Fibroblast of lung (primary cell): Measurements from ENCODE around the gene SENP1. TPM values are rescaled to one million over a fixed set of nuclear protein-coding genes. Genes with fewer than 3 reads are reported as not detected.

Experiments
- DNase-seq, 2 donors: peaks; one replicate each; pipeline versions ENCODE4 v3.0.0 to v3.0.0-alpha.2; 2010; ENCODE audit warnings: low read depth in 2 of 2
- H2AFZ ChIP-seq: 2 replicates; pipeline ENCODE4 v1.5.1; 2012; ENCODE audit warnings: low read length, control low read depth, inconsistent platforms
- H3K27ac ChIP-seq: 2 replicates; pipeline ENCODE4 v1.5.1; 2011; ENCODE audit warnings: low read length, control low read depth; ENCODE audit not compliant: insufficient read depth
- H3K27me3 ChIP-seq: 2 replicates; pipeline ENCODE4 v1.5.1; 2011; ENCODE audit warnings: mild to moderate bottlenecking, low read length; ENCODE audit not compliant: control insufficient read depth, insufficient read depth
- H3K36me3 ChIP-seq: 2 replicates; pipeline ENCODE4 v1.5.1; 2011; ENCODE audit warnings: low read length; ENCODE audit not compliant: control insufficient read depth, insufficient read depth
- H3K4me1 ChIP-seq: 2 replicates; pipeline ENCODE4 v1.5.1; 2011; ENCODE audit warnings: low read length; ENCODE audit not compliant: control insufficient read depth, insufficient read depth; ENCODE audit errors: extremely low read depth
- H3K4me2 ChIP-seq: 2 replicates; pipeline ENCODE4 v1.5.1; 2011; ENCODE audit warnings: low read length, control low read depth; ENCODE audit not compliant: insufficient read depth; ENCODE audit errors: extremely low read depth
- H3K4me3 ChIP-seq, 4 experiments: fragments of 200-600 bp in 1 of 4; sonication (generic) in 1 of 4; replicated peaks in 1 of 4; 2 replicates each; pipeline ENCODE4 v1.5.1; 2011 to 2016; ENCODE audit warnings: low read length in 4 of 4, low read depth in 3 of 4, mild to moderate bottlenecking in 3 of 4, control low read depth in 2 of 4, inconsistent platforms in 1 of 4, mixed read lengths in 1 of 4; ENCODE audit not compliant: insufficient read depth in 1 of 4; ENCODE audit errors: control extremely low read depth in 1 of 4
- H3K79me2 ChIP-seq: 2 replicates; pipeline ENCODE4 v1.5.1; 2012; ENCODE audit warnings: mild to moderate bottlenecking, low read length, inconsistent platforms; ENCODE audit not compliant: control insufficient read depth, insufficient read depth
- H3K9ac ChIP-seq: 2 replicates; pipeline ENCODE4 v1.5.1; 2011; ENCODE audit warnings: mild to moderate bottlenecking, low read length, control low read depth; ENCODE audit not compliant: insufficient read depth
- H3K9me3 ChIP-seq: 2 replicates; pipeline ENCODE4 v1.5.1; 2012; ENCODE audit warnings: low read depth, low read length; ENCODE audit not compliant: control insufficient read depth, insufficient read depth
- H4K20me1 ChIP-seq: 2 replicates; pipeline ENCODE4 v1.5.1; 2011; ENCODE audit warnings: low read length; ENCODE audit not compliant: control insufficient read depth, insufficient read depth; ENCODE audit errors: extremely low read depth
- CTCF ChIP-seq, 2 donors: IDR thresholded peaks in 1 of 2; conservative IDR thresholded peaks in 1 of 2; 1 replicate in 1 of 2; 2 replicates in 1 of 2; pipeline ENCODE4 v1.5.1; 2011 to 2012; ENCODE audit warnings: low read length in 2 of 2, control low read depth in 1 of 2, inconsistent platforms in 1 of 2, low read depth in 1 of 2, mild to moderate bottlenecking in 1 of 2
- EZH2 ChIP-seq: IDR thresholded peaks from 2 replicates; pipeline ENCODE4 v1.5.1; 2012; ENCODE audit warnings: low read length, control low read depth, mild to moderate bottlenecking; ENCODE audit errors: missing control alignments
- polyA plus RNA-seq, 2 donors: library from polyadenylated mRNA; depleted of rRNA in 1 of 2; stranded (reverse) in 1 of 2; unstranded in 1 of 2; fragments of >200 nt; gene quantifications; 2 replicates each; pipeline ENCODE4 v1.2.1, GENCODE V29; 2011 to 2012; ENCODE audit warnings: missing spikeins in 1 of 2
- total RNA-seq: library from RNA; depleted of rRNA; stranded (reverse); fragments of >200 nt; gene quantifications from 2 replicates; pipeline ENCODE4 v1.2.1, GENCODE V29; 2014

Gene SENP1
- total and polyA plus RNA-seq, 2 donors (not counting 1 experiment from before 2014, with no cell fraction given), result 14.7 to 17.9 TPM

- Histone ChIP-seq H3K27me3 (peaks cover 21% of the 10 kb centered on the region), H3K36me3 (no peaks in the 10 kb centered on the region), H3K27ac (no peak overlapping the region), H3K9ac (no peak overlapping the region), H3K4me2 (no peak overlapping the region), H3K9me3 (no peaks in the 10 kb centered on the region), H4K20me1 (no peaks in the 10 kb centered on the region), H3K4me1 (no peaks in the 10 kb centered on the region), H3K4me3 (no peak overlapping the region), H3K79me2 (no peaks in the 10 kb centered on the region), H2AFZ (no peak overlapping the region)
- TF ChIP-seq CTCF (conservative IDR thresholded peaks at IDR 0.05 in 1 of 2, IDR thresholded peaks at IDR 0.05 in 1 of 2; ENCODE audit: low read depth in 1 of 2, low read length in 2 of 2) (no peak), EZH2 (no peak)
- DNase-seq, result no peak
Observed at GRCh38 chr12:48027183-48028002, 78.5 kb downstream of the SENP1 start.

- H3K4me1 ChIP-seq, result no peaks in the 10 kb centered on the region
- H3K27ac ChIP-seq, result no peak overlapping the region
- no peak overlapping the region for H3K9ac ChIP-seq
- H3K9me3 ChIP-seq, result no peaks in the 10 kb centered on the region
- TF ChIP-seq EZH2, result no peak
- no peak for TF ChIP-seq CTCF (conservative IDR thresholded peaks at IDR 0.05 in 1 of 2, IDR thresholded peaks at IDR 0.05 in 1 of 2; ENCODE audit: low read depth in 1 of 2, low read length in 2 of 2)
- no peaks in the 10 kb centered on the region for H4K20me1 ChIP-seq
- H3K4me3 ChIP-seq, result no peak overlapping the region
- H3K36me3 ChIP-seq, result no peaks in the 10 kb centered on the region
- no peak overlapping the region for H2AFZ ChIP-seq
- H3K27me3 ChIP-seq, result peaks cover 21% of the 10 kb centered on the region
- no peak for DNase-seq
- no peak overlapping the region for H3K4me2 ChIP-seq
- no peaks in the 10 kb centered on the region for H3K79me2 ChIP-seq
Observed at GRCh38 chr12:48026060-48026827, 79.6 kb downstream of the SENP1 start.

GRCh38 chr12:48025281-48025680, 80.6 kb downstream of the SENP1 start:
- no peak for DNase-seq
- no peaks in the 10 kb centered on the region for H3K79me2 ChIP-seq
- H3K4me1 ChIP-seq, result no peaks in the 10 kb centered on the region
- H4K20me1 ChIP-seq, result no peaks in the 10 kb centered on the region
- H3K4me2 ChIP-seq, result no peak overlapping the region
- no peak overlapping the region for H3K4me3 ChIP-seq
- no peaks in the 10 kb centered on the region for H3K9me3 ChIP-seq
- no peaks in the 10 kb centered on the region for H3K36me3 ChIP-seq
- no peak overlapping the region for H3K27ac ChIP-seq
- no peak for TF ChIP-seq CTCF (conservative IDR thresholded peaks at IDR 0.05 in 1 of 2, IDR thresholded peaks at IDR 0.05 in 1 of 2; ENCODE audit: low read depth in 1 of 2, low read length in 2 of 2)
- TF ChIP-seq EZH2, result no peak
- H3K9ac ChIP-seq, result no peak overlapping the region
- peaks cover 18% of the 10 kb centered on the region for H3K27me3 ChIP-seq
- H2AFZ ChIP-seq, result no peak overlapping the region
